ENCODE measurements around the gene ARHGAP32. TPM values are rescaled to one million over a fixed set of nuclear protein-coding genes. Genes with fewer than 3 reads are reported as not detected.

The ARHGAP32 gene
- total RNA-seq, 1 donor from 2014 or later, result 4.2 TPM

GRCh38 chr11:129067454-129067853, 124.7 kb downstream of the ARHGAP32 start:
- TF ChIP-seq, protein P1, sequence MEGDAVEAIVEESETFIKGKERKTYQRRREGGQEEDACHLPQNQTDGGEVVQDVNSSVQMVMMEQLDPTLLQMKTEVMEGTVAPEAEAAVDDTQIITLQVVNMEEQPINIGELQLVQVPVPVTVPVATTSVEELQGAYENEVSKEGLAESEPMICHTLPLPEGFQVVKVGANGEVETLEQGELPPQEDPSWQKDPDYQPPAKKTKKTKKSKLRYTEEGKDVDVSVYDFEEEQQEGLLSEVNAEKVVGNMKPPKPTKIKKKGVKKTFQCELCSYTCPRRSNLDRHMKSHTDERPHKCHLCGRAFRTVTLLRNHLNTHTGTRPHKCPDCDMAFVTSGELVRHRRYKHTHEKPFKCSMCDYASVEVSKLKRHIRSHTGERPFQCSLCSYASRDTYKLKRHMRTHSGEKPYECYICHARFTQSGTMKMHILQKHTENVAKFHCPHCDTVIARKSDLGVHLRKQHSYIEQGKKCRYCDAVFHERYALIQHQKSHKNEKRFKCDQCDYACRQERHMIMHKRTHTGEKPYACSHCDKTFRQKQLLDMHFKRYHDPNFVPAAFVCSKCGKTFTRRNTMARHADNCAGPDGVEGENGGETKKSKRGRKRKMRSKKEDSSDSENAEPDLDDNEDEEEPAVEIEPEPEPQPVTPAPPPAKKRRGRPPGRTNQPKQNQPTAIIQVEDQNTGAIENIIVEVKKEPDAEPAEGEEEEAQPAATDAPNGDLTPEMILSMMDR (conservative IDR thresholded peaks at IDR 0.05; ENCODE audit: low read depth, low read length), result no peak
- no peak for DNase-seq (ENCODE audit: low read depth)
- no peak overlapping the region for H3K4me3 ChIP-seq (ENCODE audit: low read depth, low read length)

GRCh38 chr11:129066229-129066628, 125.9 kb downstream of the ARHGAP32 start:
- no peak overlapping the region for H3K4me3 ChIP-seq (ENCODE audit: low read depth, low read length)
- TF ChIP-seq, protein P1 (conservative IDR thresholded peaks at IDR 0.05; ENCODE audit: low read depth, low read length), result no peak
- DNase-seq (ENCODE audit: low read depth), result no peak

DNA sequence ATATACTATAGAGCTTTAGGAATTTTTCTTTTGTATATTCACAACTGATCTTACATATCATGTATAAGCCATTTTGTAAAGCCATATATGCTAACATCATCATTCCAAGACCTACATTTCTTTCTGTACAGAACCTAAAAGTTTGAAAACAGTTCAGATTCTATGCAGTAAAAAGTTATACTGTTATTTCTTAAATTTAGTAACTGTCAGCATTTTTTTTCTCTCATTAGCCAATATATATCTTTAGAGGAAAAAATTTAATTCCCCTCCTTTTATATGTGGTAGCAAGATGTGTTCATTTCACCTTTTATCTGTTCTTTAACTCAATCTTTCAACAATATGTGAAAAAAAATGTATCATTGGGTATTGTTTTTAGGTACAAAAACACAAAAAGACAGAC, 129.0 kb downstream of the ARHGAP32 start:
- H3K4me3 ChIP-seq (ENCODE audit: low read depth, low read length), result no peak overlapping the region
- no peak for DNase-seq (ENCODE audit: low read depth)
- TF ChIP-seq, protein P1 (conservative IDR thresholded peaks at IDR 0.05; ENCODE audit: low read depth, low read length), result no peak

- no peak overlapping the region for H3K4me3 ChIP-seq (ENCODE audit: low read depth, low read length)
- no peak for DNase-seq (ENCODE audit: low read depth)
- TF ChIP-seq, protein P1 (conservative IDR thresholded peaks at IDR 0.05; ENCODE audit: low read depth, low read length), result no peak
Measured at GRCh38 chr11:129061492-129062230, 130.5 kb downstream of the ARHGAP32 start.

DNA sequence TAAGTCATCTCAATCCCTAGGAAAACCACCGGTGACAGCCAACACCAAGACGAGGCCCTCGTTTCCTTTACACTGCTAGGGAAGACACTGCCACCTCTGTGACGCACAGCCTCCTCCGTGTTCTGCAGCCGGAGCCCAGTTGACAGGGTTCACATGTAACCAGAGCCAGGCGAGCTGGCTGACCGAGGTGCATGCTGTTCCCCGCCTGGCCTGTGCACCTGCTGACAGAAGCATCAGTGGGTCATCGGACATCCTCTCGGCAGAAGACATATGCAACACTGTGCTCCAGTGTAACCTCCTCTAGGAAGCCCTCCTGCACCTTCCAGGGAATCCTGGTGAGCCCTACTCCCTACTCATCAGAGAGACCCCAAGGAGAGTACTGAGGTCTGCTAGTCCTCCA, 135.2 kb downstream of the ARHGAP32 start:
- TF ChIP-seq, protein P1 (conservative IDR thresholded peaks at IDR 0.05; ENCODE audit: low read depth, low read length), result no peak
- DNase-seq (ENCODE audit: low read depth), result no peak
- no peak overlapping the region for H3K4me3 ChIP-seq (ENCODE audit: low read depth, low read length)

DNA sequence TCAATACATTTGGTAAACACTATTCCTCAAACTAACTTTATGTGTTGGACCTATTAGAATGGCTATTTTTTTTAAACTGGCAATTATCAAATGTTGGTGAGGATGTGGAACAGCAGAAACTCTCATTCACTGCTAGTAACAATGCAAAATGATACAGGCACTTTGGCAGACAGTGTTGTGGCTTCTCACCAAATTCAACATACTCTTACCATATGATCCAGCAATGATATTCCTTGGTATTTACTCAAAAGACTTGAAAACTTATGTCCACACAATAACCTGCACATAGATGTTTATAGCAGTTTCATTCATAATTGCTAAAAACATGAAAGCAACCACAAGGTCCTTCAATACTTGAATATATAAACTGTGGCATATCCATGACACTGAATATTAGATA, 136.9 kb downstream of the ARHGAP32 start:
- H3K4me3 ChIP-seq (ENCODE audit: low read depth, low read length), result no peak overlapping the region
- TF ChIP-seq, protein P1 (conservative IDR thresholded peaks at IDR 0.05; ENCODE audit: low read depth, low read length), result no peak
- no peak for DNase-seq (ENCODE audit: low read depth)

- TF ChIP-seq, protein P1 (conservative IDR thresholded peaks at IDR 0.05; ENCODE audit: low read depth, low read length), result no peak
- no peak for DNase-seq (ENCODE audit: low read depth)
- H3K4me3 ChIP-seq (ENCODE audit: low read depth, low read length), result no peak overlapping the region
Measured at GRCh38 chr11:129048911-129049310, 143.2 kb downstream of the ARHGAP32 start.

Measured in epithelial cell of proximal tubule (primary cell).